ENCODE results near the gene CBLC.

The CBLC gene

GRCh38 chr19:44799627-44800346, 22.1 kb downstream of the CBLC start:
- no peak for DNase-seq (ENCODE audit: low spot score)

GRCh38 chr19:44800461-44800860, 22.8 kb downstream of the CBLC start:
- peak; percentile 65 for DNase-seq (ENCODE audit: low spot score)

- DNase-seq (ENCODE audit: low spot score): no peak
Measured at GRCh38 chr19:44803442-44804428, 26.0 kb downstream of the CBLC start.

GRCh38 chr19:44806291-44806690, 28.6 kb downstream of the CBLC start:
- no peak for DNase-seq (ENCODE audit: low spot score)

- DNase-seq (ENCODE audit: low spot score): peak; percentile 50
Measured at GRCh38 chr19:44807162-44807561, 29.5 kb downstream of the CBLC start.

GRCh38 chr19:44807652-44808462, 30.2 kb downstream of the CBLC start:
- peak; percentile 53 for DNase-seq (ENCODE audit: low spot score)

GRCh38 chr19:44808463-44809371, 31.0 kb downstream of the CBLC start, which contains the start of gene BCAM:
Gene BCAM, plus strand, starts transcription at chr19:44809103. Its CDS starts 22 bp downstream, at chr19:44809125.
- peak; percentile 56 for DNase-seq (ENCODE audit: low spot score)

- DNase-seq (ENCODE audit: low spot score): no peak
Measured at GRCh38 chr19:44809577-44810233, 32.0 kb downstream of the CBLC start.

GRCh38 chr19:44810234-44811121, 32.8 kb downstream of the CBLC start:
- no peak for DNase-seq (ENCODE audit: low spot score)

- no peak for DNase-seq (ENCODE audit: low spot score)
Measured at GRCh38 chr19:44811122-44811419, 33.4 kb downstream of the CBLC start.

GRCh38 chr19:44812142-44812718, 34.5 kb downstream of the CBLC start:
- no peak for DNase-seq (ENCODE audit: low spot score)

- DNase-seq (ENCODE audit: low spot score): no peak
Measured at GRCh38 chr19:44813070-44813840, 35.6 kb downstream of the CBLC start.

GRCh38 chr19:44813841-44814470, 36.3 kb downstream of the CBLC start:
- no peak for DNase-seq (ENCODE audit: low spot score)

GRCh38 chr19:44814517-44814916, 36.8 kb downstream of the CBLC start:
- no peak for DNase-seq (ENCODE audit: low spot score)

- DNase-seq (ENCODE audit: low spot score): no peak
Measured at GRCh38 chr19:44816301-44816700, 38.6 kb downstream of the CBLC start.

- DNase-seq (ENCODE audit: low spot score): no peak
Measured at GRCh38 chr19:44817725-44818465, 40.2 kb downstream of the CBLC start.

GRCh38 chr19:44818466-44819031, 40.9 kb downstream of the CBLC start:
- DNase-seq (ENCODE audit: low spot score): no peak

Measured in LoVo (cell line).